ENCODE data around the gene SYVN1.

GRCh38 chr11:65102142-65103095 is 31.9 kb downstream of the SYVN1 start:
- no peak for TF ChIP-seq CTCF (conservative IDR thresholded peaks at IDR 0.05; ENCODE audit: low read length)
- no peak for TF ChIP-seq EZH2phosphoT487 (IDR thresholded peaks at IDR 0.05; ENCODE audit: borderline replicate concordance)

Measured in Loucy (cell line).